Hematopoietic multipotent progenitor cell treated with erythropoietin and hydrocortisone succinate and interleukin-3 and kit ligand, for 8 days (in vitro differentiated cells): Measurements from ENCODE around the gene CMIP.

Experiments
- DNase-seq: peaks from one replicate; pipeline ENCODE4 v3.0.0-alpha.2; 2015

CMIP gene

GRCh38 chr16:81590714-81591544 lies 146.3 kb downstream of the CMIP start:
- DNase-seq: no peak

GRCh38 chr16:81591545-81591870 lies 146.9 kb downstream of the CMIP start:
- no peak for DNase-seq

- DNase-seq: no peak
These were observed 147.8 kb downstream of the CMIP start for GRCh38 chr16:81592353-81592866.

- DNase-seq: no peak
These were observed 148.9 kb downstream of the CMIP start for GRCh38 chr16:81593481-81593880.

GRCh38 chr16:81595629-81596292 lies 151.2 kb downstream of the CMIP start:
- DNase-seq: no peak

DNA sequence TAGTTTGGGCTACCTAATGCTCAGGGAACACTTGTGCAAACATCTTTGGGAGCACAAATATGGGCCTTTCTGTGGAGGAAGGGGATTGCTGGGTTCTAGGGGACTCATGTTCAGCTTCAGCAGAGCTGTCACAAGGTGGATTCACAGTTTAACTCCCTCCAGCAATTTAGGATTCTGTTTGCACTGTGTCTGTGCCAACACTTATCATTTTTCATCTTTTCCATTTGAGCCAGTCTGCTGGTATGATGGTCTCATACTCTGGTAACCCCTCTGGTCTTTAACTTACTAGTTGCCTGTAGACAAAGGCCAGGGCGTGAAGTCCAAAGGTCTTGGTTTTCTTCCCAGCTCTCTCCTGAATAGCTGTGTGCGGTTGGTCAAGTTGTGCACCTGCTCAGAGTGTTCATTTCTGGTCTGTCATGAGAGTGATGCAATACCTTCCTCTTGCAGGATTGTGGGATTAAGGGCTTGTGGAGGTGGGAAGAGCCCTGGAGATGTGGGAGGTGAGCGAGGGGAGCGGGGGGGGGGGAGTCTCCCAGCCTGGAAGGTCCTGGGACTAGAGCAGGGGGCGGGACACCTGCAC lies 152.6 kb downstream of the CMIP start:
- no peak for DNase-seq

DNA sequence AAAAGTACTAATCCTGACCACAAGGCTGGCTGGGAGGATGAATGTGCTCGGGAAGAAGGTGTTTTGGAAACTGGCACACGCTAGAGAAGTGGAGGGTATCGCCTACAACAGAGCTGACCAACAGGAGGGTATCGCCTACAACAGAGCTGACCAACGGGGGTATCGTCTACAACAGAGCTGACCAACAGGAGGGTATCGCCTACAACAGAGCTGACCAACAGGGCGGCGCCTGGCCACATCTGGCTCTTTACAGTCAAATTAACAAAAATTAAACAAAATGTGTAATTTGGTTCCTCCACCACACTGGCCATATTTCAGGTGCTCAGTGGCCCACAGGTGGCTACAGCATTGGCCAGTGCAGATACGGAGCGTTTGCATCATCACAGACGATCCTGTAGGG lies 153.5 kb downstream of the CMIP start:
- no peak for DNase-seq

DNA sequence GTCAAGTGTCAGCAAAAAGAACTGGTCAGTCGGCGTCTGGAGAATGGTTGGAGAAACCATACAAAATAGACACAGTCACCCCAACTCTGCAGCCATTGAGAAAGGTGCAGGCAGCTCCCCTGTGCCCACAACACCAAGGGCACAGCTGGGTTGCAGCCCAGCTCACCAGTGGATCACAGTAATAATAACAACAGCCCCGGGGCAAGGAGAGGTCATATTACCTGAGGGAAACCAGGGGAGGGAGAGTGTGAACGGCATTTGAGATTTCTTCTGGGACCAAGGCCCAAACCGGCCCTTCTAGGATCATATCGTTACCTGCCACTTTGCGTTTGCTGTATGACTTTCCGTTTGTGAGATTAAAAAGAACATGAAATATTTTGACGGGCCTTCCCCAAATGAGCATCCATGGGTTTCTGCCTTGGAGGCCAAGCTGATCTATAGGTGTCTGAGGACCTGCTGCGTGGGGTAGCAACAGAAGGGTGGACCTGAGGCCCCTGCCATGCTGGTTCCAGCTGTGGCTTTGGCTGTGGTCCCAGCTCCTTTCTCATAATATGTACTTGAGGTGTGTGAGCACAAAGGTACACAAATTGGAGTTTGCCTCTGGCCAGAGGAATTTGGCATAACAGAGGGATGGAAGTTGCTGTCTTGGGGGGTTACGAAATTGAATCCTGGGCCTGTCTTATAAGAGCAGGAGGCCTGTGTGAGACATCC lies 154.6 kb downstream of the CMIP start:
- no peak for DNase-seq

- DNase-seq: no peak
These were observed 155.7 kb downstream of the CMIP start for GRCh38 chr16:81600275-81600674.

- DNase-seq: no peak
These were observed 156.4 kb downstream of the CMIP start for GRCh38 chr16:81601008-81601428.

DNA sequence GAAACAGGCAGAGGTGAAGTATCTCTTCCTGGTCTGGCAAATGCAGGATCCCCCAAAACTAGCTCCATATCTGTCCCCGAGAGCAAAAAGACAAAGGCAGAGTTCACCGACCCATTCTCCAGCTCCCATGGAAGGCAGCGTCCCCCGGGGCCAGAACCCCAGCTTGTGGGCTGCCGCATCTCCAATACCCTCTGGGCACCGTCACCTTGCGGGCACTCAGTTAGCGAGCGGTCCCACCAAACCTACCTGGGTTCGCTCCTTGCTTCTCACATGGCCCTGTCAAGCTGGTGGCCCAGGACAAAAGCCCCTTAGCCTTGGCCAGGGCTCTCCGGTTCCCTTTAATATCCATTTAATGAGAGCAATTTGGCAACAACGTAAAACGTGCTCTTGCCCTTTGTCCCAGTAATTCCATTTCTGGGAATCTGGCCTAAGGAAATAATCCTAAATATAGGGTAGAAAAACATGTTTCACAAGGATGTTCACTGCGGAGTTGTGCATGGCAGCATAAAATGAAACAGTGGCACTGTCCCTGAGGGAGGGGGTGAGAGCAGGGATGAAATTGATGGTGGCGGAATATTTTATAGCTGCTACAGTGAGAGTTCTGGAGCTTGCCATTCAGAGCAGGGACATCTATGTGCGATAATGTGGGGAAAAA lies 157.1 kb downstream of the CMIP start:
- DNase-seq: no peak

DNA sequence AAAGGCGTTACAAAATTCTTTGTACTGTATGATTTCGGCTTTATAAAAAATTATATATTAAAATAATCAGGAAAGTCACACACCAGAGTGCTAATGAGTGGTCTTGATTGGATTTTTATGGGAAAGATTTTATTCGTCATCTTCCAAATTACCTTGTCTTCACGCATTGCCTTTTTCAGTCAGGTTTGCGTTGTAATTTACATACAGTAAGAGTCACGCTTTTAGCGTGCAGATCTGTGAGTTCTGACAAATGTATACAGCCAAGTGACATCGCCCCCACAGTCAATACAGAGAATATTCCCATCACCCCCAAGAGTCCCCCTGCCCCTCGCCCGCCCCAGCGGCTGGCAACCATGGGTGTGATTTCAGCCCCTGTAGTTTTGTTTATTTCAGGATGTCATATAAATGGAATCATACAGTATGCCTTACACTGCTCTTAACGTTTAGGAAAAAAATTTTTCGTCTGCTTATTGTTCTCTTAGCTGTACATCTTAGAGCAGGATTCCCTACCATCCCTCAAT lies 157.7 kb downstream of the CMIP start:
- no peak for DNase-seq

- no peak for DNase-seq
These were observed 158.2 kb downstream of the CMIP start for GRCh38 chr16:81602792-81603191.

GRCh38 chr16:81604960-81605383 lies 160.4 kb downstream of the CMIP start:
- no peak for DNase-seq

GRCh38 chr16:81606039-81606438 lies 161.4 kb downstream of the CMIP start:
- no peak for DNase-seq

GRCh38 chr16:81607006-81607405 lies 162.4 kb downstream of the CMIP start:
- no peak for DNase-seq

- no peak for DNase-seq
These were observed 163.4 kb downstream of the CMIP start for GRCh38 chr16:81607805-81608522.

GRCh38 chr16:81608523-81609209 lies 164.1 kb downstream of the CMIP start:
- no peak for DNase-seq

DNA sequence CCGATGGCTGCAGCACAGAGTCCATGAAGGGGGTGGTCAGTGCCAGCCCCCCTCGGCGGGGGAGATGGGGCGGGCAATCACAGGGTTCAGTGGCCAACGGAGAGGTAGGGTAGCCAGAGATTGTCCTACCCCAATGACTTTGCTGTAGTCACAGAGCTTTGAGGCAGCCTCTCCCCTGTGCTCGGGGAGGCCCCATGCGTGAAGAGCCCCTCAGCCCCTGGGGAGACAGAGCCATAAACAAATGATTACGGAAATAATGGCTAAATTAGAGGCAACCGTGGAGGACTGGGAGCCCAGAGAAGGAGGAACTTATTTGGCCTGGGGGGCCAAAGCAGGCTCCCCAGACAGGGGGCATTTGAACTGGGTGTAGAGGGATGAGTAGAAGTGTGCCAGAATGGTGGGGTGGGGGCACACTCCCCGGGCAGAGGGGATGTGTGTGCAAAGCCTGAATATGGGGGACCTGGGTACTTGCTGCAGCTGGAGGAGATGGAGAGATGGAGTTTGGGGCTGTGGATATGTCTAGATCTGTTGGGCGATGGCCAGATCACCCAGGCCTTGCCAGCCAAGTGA lies 164.8 kb downstream of the CMIP start:
- DNase-seq: no peak

DNA sequence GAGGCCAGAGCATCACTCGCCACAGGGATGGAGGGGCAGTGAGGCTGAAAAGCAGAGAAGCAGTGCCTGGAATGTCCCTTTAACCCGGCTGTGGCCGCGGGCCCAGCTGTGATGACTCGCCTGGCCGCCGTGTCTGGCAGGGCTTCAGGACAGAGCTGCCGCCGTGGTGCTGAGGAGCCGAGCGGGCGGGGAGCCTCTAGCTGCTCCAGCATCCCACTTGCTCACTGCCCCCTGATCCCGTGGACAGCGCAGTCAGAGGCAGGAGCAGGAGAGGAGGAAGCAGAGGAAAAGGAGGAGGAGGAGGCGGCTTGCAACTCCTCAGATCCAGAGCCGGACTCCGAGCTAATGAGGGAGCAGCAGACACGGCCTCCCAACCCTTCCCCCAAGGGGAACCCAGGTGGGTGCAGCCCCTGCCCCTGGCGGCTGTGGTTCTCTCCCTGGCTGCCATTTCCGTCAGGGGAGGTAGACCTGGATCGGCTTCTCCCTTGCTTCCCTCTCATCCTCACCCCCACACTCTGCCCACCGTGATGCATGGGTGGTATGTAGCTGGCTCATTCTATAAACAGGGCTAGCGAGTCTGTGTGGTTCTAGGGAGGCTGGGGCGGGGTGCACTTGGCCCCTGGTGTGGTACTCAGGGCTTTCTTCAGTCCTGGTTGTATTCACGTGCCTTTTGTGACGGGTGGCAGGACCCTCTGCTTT lies 165.7 kb downstream of the CMIP start:
- DNase-seq: no peak
